Loucy (cell line): ENCODE measurements around the gene SLC25A17.

ENCODE experiments used
- CTCF ChIP-seq: fragments of 200-600 bp; sonication (generic); conservative IDR thresholded peaks from 2 replicates; pipeline ENCODE4 v1.5.1; 2014; ENCODE audit warnings: mild to moderate bottlenecking, antibody characterized with exemption, low read length
- EZH2phosphoT487 ChIP-seq: fragments of 200-600 bp; IDR thresholded peaks from 2 replicates; pipeline ENCODE4 v1.6.1; 2018; ENCODE audit warnings: antibody characterized with exemption, mild to moderate bottlenecking, moderate library complexity, borderline replicate concordance

DNA sequence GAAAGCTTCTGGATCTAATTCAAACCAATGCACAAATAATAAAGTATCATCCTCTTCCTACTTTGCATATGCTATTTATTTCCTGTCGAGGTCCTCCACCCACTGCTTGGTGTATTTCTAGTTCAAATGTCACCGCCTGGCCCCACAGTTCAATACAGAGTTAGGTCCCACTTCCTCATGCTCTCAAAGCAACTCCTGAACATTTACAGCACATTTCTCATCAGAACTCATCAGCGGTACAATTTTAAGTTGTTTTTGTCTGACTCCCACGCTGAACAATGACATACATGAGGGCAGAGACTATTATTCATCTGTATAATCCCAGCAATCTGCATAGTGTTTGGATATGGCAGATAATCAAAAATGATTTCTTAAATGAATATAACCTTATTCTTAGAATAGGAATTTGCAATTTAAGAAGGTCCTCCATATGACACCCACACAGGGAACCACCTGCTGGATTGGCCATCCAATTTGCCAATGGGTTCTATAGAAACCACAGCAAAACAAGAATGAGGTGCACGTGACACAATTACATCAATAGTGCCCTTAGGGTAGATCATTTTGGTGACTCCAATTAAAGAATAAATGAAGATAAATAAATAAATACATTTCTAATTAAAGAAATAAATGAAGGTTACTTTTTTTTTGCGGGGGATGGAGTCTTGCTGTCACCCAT lies 54.2 kb downstream of the SLC25A17 start:
- TF ChIP-seq CTCF (no peak), EZH2phosphoT487 (no peak)
